Measurements from ENCODE around the gene ACAA2. TPM values are rescaled to one million over a fixed set of nuclear protein-coding genes. Genes with fewer than 3 reads are reported as not detected.
A peak's percentile ranks its signal among the peaks of the same experiment; 100 is the strongest.

ACAA2 gene
- polyA plus RNA-seq, 1 donor (not counting 4 experiments of a cell fraction or from before 2014, with no cell fraction given) = 2.3 TPM

GRCh38 chr18:49853436-49853835, 40.1 kb upstream of the ACAA2 start:
- Histone ChIP-seq H3K27ac (ENCODE audit: control insufficient read depth, insufficient read depth, low read length) (no peak overlapping the region), H3K4me3 (ENCODE audit: control insufficient read depth in 2 of 3, extremely low read depth in 1 of 3, insufficient read depth in 2 of 3, low read depth in 1 of 3, low read length in 3 of 3) (no peak overlapping the region), H3K27me3 (ENCODE audit: control insufficient read depth, extremely low read depth, insufficient read depth, low read length) (no peaks in the 10 kb centered on the region), H3K79me2 (ENCODE audit: control insufficient read depth, insufficient read depth, low read length) (no peaks in the 10 kb centered on the region), H3K9me1 (ENCODE audit: control insufficient read depth, extremely low read depth, insufficient read depth, low read length) (no peaks in the 10 kb centered on the region), H2AFZ (ENCODE audit: control insufficient read depth, low read length) (no peak overlapping the region), H3K9me3 (ENCODE audit: control insufficient read depth, low read depth, low read length) (no peaks in the 10 kb centered on the region), H3K4me1 (ENCODE audit: control insufficient read depth, extremely low read depth, insufficient read depth, low read length) (peaks cover 29% of the 10 kb centered on the region), H3K9ac (ENCODE audit: control insufficient read depth, extremely low read depth, insufficient read depth, low read length) (no peak overlapping the region), H3K36me3 (ENCODE audit: control insufficient read depth in 2 of 2, extremely low read depth in 1 of 2, insufficient read depth in 2 of 2, low read length in 2 of 2) (no peaks in the 10 kb centered on the region), H3K4me2 (ENCODE audit: control insufficient read depth, extremely low read depth, insufficient read depth, low read depth, low read length) (no peak overlapping the region), H4K20me1 (ENCODE audit: control insufficient read depth, extremely low read depth, insufficient read depth, low read length) (no peaks in the 10 kb centered on the region)
- TF ChIP-seq CTCF (optimal IDR thresholded peaks at IDR 0.05 in 1 of 3, IDR thresholded peaks at IDR 0.05 in 1 of 3, conservative IDR thresholded peaks at IDR 0.05 in 1 of 3; ENCODE audit: extremely low read depth in 1 of 3, insufficient read depth in 2 of 3, low read length in 3 of 3) = no peak
- TF ChIP-seq EZH2 (IDR thresholded peaks at IDR 0.05; ENCODE audit: low read length) = no peak
- no peak for DNase-seq (ENCODE audit: low read depth, low spot score)
- FAIRE-seq = peak; percentile 48
- dilution Hi-C loops (cut with MboI; ENCODE audit: extremely low pct_ligation_motif_present, low sequenced_read_pairs) = no loop called here

GRCh38 chr18:49853011-49853410, 39.7 kb upstream of the ACAA2 start:
- Histone ChIP-seq H3K36me3 (ENCODE audit: control insufficient read depth in 2 of 2, extremely low read depth in 1 of 2, insufficient read depth in 2 of 2, low read length in 2 of 2) (no peaks in the 10 kb centered on the region), H2AFZ (ENCODE audit: control insufficient read depth, low read length) (no peak overlapping the region), H3K79me2 (ENCODE audit: control insufficient read depth, insufficient read depth, low read length) (no peaks in the 10 kb centered on the region), H3K27me3 (ENCODE audit: control insufficient read depth, extremely low read depth, insufficient read depth, low read length) (no peaks in the 10 kb centered on the region), H3K9ac (ENCODE audit: control insufficient read depth, extremely low read depth, insufficient read depth, low read length) (no peak overlapping the region), H3K4me2 (ENCODE audit: control insufficient read depth, extremely low read depth, insufficient read depth, low read depth, low read length) (no peak overlapping the region), H3K9me1 (ENCODE audit: control insufficient read depth, extremely low read depth, insufficient read depth, low read length) (no peaks in the 10 kb centered on the region), H4K20me1 (ENCODE audit: control insufficient read depth, extremely low read depth, insufficient read depth, low read length) (no peaks in the 10 kb centered on the region), H3K4me1 (ENCODE audit: control insufficient read depth, extremely low read depth, insufficient read depth, low read length) (peaks cover 28% of the 10 kb centered on the region), H3K27ac (ENCODE audit: control insufficient read depth, insufficient read depth, low read length) (no peak overlapping the region), H3K9me3 (ENCODE audit: control insufficient read depth, low read depth, low read length) (no peaks in the 10 kb centered on the region), H3K4me3 (ENCODE audit: control insufficient read depth in 2 of 3, extremely low read depth in 1 of 3, insufficient read depth in 2 of 3, low read depth in 1 of 3, low read length in 3 of 3) (no peak overlapping the region)
- no peak for TF ChIP-seq EZH2 (IDR thresholded peaks at IDR 0.05; ENCODE audit: low read length)
- no peak for TF ChIP-seq CTCF (optimal IDR thresholded peaks at IDR 0.05 in 1 of 3, IDR thresholded peaks at IDR 0.05 in 1 of 3, conservative IDR thresholded peaks at IDR 0.05 in 1 of 3; ENCODE audit: extremely low read depth in 1 of 3, insufficient read depth in 2 of 3, low read length in 3 of 3)
- DNase-seq (ENCODE audit: low read depth, low spot score) (no peak), FAIRE-seq (no peak)
- dilution Hi-C loops (cut with MboI; ENCODE audit: extremely low pct_ligation_motif_present, low sequenced_read_pairs) = no loop called here

Data from keratinocyte (primary cell).